NCI-H748 treated with DMSO at 0.1 percent for 48 hours (cell line): ENCODE measurements around the gene MYO5B.

Source experiments
- DNase-seq: peaks from one replicate; lab custom pipeline; 2025; lab: John Stamatoyannopoulos, UW

Gene MYO5B

DNA sequence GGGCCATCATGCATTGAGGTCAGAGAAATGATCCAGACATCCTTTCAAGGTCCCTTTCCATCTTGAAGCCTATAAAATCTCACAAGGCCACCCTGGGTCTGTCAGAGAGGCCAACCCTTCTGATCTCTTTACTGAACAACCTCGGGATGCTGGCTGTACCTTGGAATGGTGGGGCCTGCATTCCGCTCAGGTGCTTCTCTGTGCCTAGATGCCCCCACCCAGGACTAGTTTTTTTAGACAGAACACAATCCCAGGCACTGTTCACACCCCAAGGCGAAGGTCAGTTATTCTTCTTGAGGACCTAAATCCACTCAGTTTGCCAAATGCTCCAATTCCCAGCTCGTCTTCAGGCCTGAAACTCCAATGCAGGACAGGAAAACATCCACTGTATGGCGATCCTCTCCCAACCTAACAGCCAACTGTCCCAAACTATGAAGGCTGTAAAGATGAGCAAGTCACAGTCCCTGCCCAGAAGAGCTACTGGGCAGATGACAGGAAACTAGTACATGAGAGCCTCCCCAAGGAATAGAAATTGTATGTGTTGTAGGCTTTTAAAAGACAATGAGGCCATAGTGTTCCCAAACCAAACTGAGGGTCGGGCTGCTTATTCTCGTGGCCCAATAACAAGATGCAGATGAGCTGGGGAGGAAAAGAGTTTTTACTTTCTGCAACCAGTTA lies 227.2 kb downstream of the MYO5B start:
- DNase-seq = no peak

DNA sequence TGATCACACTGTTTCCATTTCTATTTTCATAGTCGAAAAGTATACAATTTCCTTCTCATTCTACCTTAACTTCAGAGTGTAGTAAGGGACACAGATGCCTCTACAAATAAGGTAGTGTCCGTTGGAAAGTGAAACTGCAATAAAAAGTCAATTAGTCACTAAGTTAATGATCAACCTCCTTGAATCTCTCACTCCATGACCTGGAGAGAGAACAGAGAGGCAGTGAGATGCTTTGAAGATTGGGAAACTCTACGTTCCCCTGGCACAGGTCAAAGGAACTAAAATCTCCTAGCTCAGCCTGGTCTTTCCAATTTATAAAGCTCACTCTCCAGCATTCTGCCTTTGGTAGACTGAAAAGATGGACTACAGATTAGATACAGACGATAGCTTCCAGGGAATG lies 227.8 kb downstream of the MYO5B start:
- no peak for DNase-seq

DNA sequence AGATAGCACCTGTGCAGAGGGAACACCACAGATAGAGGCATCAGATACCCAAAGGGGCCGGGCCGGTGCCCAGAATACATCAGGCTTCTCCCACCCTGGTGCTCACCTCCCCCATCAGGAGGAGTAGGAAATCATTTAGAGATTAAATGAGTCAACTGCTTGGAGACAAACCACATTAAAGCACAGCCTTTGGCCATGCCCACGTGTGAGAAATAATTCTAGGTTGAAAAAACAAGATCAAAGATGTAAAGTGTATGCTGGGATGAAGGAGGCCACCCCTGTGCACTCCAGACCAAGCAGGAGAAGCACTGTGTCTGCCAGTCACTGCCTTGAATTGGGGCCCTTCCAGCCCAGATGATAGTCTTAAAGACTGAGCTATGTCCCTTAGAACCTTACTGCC lies 228.9 kb downstream of the MYO5B start:
- DNase-seq = no peak

DNA sequence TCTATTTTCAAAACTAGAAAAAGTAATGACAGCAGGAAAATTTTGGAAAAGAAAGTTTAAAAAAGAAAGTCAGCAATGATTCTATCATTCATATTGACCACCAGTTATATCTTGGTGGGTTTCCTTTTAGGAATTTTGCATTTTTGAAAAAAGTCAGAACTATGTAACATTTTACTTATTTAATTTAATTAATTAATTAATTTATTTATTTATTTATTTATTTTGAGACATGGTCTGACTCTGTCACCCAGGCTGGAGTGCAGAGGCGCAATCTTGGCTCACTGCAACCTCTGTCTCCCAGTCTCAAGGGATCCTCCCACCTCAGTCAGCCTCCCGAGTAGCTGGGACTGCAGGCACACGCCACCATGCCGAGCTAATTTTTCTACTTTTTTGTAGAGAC lies 231.7 kb downstream of the MYO5B start:
- no peak for DNase-seq

DNA sequence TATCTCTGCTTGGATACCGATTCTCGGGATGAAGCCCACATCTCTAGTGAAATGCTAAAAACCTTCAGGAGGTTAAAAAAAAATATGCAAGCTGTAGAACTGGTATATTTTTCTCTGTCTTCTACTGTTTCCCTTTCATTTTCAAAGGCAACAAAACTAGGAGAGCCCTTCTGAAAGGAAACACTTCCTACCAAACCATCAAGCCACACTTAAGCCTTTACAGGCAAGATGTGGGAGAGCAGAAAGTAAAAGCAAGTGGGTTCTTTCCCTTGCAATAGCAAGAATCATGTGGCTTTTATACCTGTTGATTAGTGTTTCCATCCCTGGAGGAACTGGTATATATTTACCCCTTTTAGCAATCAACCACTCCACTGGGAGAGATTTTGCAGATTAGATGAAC lies 233.7 kb downstream of the MYO5B start:
- DNase-seq = no peak

DNA sequence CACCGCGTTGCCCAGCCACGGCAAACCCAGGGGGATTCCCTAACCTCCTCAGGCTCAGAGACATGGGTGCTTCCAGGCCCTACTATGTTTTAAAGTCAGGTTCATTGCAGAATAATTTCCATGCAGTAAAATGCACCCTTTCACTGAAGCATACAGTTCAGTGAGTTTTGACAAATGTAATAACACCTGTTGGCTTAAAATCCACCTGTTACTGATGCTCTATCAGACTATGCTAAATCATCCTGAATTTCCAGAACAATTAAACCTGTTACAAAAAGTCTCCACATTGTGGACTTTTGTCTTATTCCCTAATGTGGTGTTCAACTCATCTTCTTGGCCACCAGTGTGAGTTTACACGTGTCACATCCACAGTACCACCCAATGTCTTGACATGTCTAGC lies 234.6 kb downstream of the MYO5B start:
- DNase-seq = no peak

DNA sequence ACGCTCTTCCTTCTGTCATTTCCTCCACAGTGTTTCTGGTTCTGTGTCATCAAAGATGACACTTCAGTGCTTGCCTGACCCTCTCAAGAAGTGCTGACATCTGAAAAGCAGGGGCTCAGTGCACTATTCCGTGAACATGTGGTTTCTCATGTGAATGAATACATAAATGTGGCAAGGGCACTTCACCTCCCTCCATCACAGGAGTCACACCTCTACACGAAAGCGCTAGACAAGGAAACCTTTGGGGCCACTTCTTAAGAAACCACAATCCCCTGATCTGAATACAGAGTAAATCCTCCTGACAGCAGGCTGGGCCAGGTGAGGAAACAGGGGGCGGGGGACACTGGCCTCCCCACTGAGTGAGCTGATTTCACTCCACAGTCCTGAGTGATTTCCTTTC lies 235.8 kb downstream of the MYO5B start:
- DNase-seq = no peak

DNA sequence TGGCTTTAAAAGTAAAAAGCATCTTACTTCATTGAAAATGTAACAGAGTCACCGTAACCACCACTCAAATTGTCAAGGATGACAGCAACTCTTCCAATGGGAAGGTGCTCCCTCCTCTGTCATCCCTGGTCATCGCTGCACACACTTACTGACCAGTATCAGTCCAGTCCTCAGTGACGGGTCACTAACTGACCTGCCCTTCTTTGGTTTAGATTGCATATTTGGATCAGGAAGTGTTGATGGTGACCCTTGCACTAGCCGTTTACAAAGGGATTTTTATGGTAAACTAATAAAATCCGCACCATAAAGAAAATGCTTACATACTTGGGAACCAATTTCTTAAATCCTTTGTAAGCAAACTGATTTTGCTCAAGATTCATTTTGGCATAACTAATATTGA lies 239.7 kb downstream of the MYO5B start:
- no peak for DNase-seq

DNA sequence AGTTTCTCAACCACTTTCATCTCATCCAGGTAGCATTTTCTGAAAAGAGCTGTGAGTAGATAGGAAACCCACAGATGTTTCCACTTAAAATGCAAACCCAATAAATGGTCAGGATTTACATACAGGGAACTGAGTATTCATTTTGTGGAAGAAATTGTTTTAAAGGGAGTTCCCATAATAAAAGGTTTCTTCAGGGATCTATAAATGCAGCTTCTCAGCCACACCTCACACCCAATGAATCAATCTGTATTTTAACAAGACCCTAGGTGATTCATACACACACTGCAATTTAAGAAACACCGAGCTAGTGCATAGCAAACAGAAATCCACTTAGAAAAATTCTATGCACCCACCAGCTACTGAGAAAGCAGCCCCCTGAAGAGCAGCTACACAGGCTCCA lies 241.6 kb downstream of the MYO5B start:
- DNase-seq = no peak

DNA sequence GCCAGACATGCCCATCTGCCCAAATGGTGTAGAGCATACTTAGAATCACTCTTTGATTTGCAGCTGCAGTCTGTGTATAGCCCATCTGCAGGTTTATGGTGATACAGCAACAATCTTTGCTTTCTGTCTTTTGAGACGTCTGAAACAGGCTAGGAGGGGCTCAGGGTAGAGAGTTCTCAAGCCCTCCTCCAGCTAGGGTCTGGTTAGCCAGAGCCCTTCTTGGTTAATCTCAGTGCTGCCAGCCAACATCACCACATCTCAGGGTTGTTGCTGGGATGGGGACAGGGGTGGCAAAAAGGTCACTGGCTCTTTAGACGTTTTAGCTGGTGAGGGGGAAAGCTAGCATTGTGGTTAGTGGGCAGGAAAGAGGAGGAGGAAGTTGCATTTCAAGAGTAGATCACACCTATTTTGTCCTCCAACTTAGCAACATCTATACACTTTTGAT lies 245.0 kb downstream of the MYO5B start:
- DNase-seq = no peak

DNA sequence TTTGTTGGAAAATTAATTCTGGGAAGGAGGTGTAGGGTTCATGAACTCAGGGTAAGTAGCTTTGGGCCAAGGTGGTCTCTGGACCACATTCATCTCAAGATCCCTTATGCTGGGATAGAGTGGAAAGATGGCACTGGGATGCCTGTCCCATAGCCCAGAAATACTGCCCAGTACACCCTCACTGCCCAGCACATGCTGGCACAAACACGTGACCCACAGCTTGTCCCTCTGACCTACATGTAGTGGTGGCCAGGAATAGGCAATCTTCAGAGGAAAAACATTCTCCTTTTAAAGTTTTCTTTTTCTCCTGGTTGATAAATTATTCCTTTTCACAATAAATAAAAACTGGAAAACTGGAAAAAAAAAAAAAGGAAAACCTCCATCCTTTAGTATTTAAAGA lies 246.0 kb downstream of the MYO5B start:
- DNase-seq = no peak

DNA sequence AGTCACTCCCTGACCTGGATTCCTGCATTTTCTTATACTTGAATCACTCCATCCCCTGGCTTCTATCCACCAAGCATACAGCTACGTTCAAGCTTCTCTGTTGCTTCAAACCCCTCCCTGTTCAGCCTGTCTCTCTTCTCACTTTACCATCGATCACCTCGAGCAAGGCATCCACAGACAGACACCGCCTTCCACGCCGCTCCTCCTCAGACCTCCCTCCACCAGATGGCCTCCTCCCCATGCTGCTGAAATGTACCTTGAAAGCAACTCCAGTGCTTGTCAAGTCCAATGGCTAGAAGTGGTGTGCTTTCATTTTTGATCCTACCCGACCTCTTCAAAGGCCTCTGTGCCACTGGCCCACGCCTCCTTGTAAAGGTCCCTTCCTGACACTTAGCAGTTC lies 250.3 kb downstream of the MYO5B start:
- no peak for DNase-seq

DNA sequence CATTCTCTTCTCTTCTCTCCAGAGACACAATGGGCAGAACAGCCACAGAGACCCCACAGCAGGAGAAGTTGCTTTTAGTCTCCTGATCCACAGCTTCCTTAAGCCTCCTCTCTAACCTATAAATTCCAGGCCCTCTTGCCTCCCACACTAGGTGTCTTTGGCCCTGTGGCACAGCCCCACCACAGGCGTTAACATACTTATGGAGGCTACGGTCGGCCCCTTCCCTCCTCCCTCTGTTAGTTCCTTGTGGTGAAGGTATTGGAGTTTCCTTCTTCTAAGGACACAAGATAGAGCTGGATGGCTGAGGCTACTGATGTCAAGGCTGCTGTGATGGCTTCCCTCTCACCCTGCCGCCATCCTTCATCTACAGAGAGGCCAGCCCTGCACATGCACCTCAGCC lies 258.1 kb downstream of the MYO5B start:
- DNase-seq = no peak

DNA sequence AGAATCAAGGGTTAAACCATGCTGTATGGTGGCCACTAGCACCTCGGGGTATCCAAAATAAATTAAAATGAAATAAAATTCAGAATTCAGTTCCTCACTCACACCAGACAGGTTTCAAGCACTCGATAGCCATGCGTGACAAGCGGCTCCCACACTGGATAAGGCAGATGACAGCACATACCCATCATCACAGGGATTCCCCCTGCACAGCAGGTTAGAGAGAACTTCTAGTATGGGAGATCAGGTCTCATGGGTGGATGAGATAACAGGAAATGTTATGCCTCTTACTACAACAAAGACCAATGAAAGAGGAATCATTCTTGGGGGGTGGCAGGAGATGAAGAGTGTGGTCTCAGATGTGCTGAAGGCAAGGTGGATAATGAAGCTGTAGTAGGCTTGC lies 259.7 kb downstream of the MYO5B start:
- DNase-seq = no peak

DNA sequence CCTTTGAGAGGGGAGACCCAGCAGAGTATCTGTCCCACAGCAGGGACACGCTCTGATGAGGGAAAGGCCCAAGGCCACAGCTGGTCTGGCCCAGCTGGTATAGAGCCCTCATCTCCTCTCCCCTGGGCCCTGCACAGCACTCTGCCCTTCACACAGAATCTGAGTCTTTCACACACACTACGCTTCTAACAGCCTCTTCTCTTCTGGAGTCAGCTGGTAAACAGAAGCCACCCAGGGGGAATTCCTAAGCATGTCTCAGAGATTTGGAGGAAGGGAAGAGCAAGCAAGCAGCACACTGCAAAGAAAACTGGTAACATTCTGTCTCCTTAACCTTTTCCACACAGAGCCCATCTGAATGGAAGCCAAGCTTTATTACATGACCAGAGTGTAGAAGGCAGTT lies 260.5 kb downstream of the MYO5B start:
- DNase-seq = no peak

DNA sequence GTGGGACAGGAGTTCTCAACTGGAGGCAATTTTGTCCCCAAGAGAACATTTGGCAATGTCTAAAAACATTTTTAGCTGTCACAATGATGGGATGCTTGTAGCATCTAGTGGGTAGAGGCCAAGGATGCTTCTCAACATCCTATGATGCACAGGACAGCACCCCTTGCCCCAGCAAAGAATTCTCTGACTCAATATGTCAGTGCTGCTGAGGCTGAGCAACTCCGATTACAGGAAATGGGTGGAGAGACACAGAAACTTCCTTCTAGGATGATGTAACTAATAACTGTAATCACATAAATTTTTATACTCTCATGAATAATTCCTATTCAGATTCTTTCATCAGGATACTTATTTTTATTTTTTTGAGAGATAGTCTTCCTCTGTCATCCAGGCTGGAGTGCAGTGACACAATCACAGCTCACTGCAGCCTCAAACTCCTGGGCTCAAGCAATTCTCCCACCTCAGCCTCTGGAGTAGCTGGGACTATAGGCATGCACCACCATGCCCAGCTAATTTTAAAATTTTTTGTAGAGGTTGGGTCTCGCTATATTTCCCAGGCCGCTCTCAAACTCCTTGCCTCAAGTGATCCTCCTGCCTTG lies 261.3 kb downstream of the MYO5B start:
- DNase-seq = no peak

DNA sequence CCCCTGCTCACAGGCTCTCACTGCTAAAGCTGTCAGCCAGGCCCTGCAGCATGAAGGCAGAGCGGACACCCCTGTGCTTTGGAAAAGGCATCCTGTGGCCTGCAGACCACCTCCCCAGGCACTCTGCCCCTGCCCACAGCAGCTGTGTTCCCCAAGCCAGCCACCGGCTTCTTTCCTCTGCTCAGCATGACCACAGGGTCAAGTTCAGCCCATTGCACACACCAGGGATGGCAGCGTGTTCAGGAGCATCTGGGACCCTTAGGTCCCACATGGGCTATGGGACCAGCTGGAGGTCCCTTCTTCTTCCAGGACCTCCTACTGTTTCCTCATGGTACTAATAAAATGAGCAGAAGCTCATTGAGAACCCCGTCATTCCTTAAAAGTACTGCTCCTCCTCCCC lies 263.2 kb downstream of the MYO5B start:
- DNase-seq = no peak

DNA sequence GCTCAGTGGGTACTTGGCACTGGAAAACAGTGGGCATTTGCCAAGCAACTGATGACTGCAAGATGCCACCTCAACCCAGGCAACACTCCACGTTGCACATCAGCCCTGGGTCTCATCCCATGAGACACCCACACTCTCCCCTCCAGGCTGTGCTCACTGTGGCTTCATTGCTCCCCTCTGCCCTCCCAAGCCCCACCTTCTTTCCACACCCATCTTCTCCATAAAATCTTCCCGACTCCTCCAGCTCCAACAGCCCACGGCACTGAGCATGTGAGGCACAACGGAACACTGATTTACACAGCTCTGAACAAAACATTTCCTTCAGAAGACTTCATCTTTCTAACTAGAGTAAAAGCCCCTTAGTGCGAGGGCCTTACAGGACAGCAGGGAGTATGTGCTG lies 263.8 kb downstream of the MYO5B start:
- DNase-seq = no peak

DNA sequence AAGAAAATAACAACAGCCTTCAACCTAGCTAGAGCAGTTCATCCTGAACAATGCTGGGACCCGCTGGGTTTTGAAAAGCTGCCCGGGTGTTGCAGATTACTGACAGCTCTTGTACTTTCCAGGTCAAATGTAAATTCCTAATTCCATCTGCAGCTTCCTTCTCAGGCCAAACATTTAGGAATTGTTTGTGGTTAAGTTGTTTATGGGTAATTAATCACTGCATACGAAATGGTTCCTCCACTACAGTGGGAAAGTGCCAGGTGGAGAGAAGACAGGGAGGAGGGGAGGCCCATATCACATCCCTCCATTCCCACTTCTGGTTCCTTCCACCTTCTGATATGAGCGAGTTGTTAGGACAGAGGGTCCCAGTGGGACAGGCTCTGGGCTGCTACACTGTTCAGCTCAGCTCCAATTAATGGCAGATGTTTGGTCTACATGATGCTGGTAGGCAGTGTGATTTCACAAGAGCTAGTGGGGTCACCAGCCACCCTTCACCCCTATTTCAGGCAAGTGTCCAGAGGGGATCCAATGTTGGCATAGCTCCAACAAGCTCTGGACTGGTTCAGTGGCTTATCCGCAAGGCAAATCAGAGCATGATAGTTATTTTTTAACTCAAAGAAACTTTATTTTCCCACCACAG lies 268.7 kb downstream of the MYO5B start:
- no peak for DNase-seq

DNA sequence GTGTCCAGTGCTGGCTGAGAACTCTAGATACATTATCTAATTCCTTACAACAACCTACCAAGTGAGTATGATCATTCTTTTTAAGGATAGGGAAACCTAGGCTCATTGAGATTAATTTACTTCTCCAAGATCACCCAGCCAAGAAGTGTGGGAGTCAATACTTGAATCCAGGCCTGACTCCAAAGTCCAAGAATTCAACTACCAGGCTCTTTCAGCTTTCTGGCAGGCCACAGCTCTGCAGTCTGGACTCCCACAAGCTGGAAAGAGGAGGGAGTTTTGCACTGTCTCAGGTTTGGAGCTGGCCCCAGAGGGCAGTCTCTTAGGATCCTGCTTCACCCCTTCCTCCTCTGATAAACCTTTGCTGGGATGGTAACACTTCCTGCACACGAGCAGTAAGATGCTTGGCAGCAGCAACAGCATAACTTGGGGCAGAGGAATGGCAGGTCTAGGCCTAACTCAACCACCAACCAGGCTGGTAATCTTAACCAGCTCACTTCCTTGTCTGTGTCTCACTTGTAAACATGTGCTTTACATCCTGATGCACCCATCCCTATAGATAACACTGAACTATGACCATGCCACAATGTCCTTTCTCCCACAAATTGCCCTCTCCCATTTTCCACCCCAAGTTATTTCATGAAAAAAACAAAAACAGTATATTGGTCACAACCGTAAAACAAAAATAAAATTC lies 270.5 kb downstream of the MYO5B start:
- no peak for DNase-seq

DNA sequence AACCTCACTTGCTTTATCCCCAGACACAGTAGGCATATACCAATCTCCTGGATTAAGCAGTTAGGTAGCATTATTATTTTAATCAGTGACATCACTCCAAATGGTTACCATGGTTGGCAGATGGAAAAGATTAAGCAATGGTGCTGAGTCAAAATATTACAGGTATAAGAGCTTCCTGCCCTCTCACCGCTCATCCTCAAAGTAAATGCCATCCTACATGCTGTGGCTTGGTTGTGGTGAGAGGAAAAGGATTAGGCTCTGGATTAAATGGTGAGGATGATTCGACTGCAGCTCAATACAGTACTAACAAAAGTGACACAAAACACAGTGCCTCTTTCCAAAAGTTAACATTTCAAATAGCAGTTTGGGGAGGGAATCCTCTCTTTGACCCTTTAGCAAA lies 272.7 kb downstream of the MYO5B start:
- no peak for DNase-seq

DNA sequence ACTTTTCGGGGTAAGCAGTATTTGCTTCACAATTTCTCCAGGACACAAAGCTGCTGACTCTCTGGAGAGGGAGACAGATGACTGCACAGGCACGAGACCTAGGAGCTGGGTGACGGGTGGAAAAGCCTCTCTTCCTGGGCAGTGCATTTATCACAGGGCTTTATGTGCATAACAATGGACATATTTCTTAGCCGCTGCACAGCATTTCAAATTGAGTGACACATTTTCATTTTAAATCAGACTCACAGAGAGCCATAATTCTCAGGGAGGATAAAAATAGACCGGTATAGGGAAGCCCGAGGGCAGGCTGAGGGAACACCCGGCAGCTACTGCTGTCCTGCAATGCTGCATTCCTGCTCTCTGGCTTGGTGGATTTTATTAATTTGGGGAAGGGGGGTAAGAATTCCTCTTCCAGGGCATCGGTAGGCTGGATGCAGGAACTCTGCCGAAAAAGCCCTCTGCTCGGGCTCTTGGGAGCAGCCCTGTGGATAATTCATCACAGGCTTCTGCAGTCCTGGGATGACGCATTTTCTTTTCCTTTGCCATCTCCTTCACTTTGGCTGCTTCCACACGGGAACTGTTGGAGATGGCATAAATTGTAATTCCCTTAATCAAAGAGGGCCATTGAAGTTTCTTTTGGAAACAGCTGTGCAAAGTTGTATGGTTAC lies 273.5 kb downstream of the MYO5B start:
- DNase-seq = no peak

DNA sequence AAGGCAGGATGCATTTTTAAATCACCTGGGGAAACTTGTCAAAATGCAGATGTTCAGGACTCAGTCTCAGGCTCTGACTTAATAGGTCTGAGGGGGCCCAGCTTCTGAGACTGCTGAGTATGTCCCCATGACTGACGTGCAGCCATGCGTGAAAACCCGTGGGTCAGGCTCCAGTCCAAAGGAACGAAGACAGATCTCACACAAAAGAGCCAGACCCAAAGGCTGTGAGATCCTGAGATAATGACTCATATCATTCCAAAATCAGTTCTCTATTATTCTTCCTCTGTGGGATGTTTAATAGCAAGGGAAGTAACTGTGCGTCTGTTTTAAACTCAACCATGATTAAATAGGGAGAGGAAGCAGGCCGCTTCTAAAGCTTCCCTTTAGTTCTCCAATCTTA lies 274.2 kb downstream of the MYO5B start:
- DNase-seq = no peak
